Brain pericyte (primary cell): ENCODE results near the gene CCDC177.

ENCODE experiments used
- DNase-seq: peaks from one replicate; pipeline ENCODE4 v3.0.0-alpha.2; 2012; ENCODE audit warnings: low read depth, low spot score

CCDC177 gene

DNA sequence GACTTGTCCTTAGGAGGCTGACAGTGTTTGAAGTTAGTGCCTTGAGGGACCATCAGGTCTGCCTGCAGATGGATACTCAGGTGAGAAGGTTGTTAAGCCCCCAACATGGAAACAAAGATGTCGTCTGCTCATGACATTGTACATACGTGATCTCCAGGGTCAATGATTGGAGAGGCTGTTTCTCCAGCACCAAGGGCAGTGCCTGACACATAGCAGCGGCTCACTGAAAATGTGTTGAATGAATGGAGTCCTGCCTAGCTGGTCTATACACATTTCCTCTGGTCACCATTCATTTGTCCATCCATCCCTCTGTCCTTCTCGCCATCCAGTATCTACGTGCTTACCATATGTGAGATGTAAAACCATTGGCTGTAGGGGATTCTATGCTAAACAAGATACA, 7.1 kb downstream of the CCDC177 start:
- DNase-seq = no peak

GRCh38 chr14:69561893-69562292, 12.8 kb downstream of the CCDC177 start:
- no peak for DNase-seq

DNA sequence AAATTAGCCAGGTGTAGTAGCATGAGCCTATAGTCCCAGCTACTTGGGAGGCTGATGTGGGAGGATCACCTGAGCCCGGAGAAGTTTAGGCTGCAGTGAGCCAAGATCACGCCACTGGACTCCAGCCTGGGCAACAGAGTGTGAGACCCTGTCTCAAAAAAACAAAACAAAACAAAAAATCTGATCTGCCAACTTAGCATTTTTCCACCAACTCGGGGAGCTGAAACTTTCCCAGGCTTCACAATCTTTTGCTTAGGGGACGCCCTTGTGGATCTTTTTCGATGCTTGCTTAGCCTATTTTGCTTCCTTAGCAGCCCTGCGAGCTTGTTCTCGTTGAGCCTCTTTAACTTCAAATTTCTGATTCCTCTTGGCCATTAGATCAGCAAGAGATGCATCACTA, 13.8 kb downstream of the CCDC177 start:
- DNase-seq = no peak

DNA sequence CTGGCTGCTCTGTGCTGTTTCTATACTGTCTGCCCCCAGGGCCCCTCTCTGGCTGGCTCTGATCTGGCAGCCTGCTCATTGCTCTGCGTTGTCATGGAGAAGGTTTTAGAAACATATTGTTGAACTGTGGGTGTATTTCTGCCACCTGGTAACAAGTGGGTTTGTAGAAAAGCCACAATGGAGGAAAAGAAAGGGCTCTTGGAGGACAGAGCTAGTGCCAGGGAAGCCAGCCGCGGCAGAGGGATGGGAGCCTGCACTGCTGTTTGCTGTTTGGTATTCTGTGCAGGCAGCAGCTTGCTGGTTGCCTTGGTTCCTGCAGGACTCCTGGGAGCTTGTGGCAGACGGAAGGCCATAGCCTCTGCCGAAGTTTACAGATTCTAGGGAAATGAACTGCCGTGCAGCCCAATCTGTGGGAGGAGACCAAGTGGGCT, 15.1 kb downstream of the CCDC177 start:
- no peak for DNase-seq

DNA sequence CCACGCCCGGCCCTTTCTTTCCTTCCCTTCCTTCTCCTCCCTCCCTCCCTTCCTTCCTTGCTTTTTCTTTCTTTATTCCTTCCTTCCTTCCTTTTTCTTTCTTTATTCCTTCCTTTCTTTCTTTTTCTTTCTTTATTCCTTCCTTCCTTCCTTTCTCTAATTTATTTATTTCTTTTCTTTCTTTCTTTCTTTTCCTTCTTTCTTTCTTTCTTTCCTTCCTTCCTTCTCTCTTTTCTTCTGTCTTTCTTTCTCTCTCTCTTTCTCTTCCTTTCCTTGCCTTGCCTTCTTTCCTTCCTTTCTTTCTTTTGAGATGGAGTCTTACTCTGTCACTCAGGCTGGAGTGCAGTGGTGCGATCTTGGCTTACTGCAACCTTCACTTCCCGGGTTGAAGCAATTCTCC, 15.9 kb downstream of the CCDC177 start:
- DNase-seq = no peak

GRCh38 chr14:69554500-69554899, 20.2 kb downstream of the CCDC177 start:
- no peak for DNase-seq

DNA sequence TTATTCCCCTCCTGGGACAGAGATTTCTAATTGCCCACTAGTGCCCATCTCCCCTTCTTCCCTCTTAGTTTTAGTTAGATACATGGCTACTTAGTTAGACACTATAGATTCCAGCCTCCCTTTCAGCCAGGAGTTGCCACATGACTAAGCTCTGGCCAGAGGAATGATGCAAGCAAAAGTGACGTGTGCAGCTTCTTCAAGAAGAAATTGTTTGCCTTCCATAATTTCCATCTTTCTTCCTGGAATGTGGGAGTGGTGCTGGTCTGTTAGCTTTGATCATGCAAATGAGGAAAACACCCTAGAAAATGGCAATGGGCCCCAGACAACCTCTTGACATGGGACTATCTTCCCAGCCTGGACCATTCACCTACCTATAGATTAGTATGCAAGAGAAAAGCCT, 21.4 kb downstream of the CCDC177 start:
- no peak for DNase-seq

- DNase-seq = no peak
Observed at GRCh38 chr14:69551511-69551910, 23.2 kb downstream of the CCDC177 start.

GRCh38 chr14:69548566-69548965, 26.1 kb downstream of the CCDC177 start:
- no peak for DNase-seq

- no peak for DNase-seq
Observed at GRCh38 chr14:69547701-69548348, 26.8 kb downstream of the CCDC177 start.

DNA sequence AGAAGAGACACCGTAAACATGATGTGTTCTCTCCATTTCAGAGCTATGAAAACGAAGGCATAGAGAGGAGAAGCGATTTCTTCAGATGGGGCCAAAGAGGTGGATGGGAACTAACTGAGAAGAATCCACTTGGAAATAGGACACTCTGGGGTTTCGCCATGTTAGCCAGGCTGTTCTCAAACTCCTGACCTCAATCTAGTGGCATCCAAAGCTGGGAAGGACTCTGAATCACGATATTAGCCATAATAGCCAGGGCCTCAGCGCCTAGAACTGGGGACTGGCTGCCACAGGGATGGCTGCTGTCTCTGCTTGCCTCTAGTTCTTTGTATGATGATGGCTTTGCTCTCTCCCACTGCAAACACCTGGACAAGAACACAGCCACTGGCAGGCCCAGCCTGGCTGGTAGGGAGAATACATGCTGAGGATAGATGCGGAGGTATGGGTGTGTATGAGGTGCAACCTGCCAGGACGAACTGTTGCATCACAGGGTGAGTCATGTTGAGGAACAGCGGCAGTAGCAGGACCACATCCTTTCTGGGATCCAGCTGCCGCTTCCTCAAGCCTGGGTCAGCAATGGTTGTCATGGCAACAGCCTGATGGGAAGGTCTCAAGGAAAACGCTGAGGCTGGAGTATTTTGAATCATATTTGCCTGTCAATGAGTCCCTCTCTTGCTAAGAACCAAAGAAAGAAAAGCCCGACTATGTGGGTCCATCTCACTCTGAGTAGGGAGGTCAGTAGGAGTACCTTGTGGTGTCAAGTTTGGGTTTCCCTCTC, 31.1 kb downstream of the CCDC177 start:
- no peak for DNase-seq

GRCh38 chr14:69542311-69542710, 32.4 kb downstream of the CCDC177 start:
- no peak for DNase-seq

DNA sequence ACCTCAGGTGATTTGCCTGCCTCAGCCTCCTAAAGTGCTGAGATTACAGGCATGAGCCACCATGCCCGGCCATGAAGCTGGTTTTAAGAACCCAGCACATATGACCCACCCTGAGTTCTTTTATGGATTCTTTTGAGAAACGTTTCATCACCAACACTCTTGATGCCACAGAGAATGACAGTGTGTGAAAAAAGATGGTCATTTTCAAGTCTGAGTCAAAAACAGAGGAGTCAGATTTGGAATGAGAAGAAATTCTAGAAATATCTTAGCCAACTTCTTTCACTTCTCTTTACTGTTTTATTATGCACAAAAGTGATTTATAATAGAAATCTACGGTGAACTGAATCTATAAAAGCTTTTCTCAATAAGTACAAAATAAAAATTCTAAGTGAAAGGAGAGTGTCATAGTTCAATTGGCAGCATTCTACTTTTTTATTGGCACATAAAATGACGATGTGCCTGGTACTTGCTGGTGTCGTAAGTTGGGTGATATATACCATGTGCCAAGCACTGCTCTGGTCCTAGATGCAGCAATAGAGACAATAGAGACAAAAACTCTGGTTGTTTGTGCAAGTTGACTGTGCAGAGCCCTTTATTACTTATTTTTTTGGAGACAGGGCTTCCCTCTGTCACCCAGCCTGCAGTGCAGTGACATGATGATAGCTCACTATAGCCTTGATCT, 33.9 kb downstream of the CCDC177 start:
- no peak for DNase-seq

GRCh38 chr14:69539631-69540410, 34.9 kb downstream of the CCDC177 start:
- DNase-seq = no peak

DNA sequence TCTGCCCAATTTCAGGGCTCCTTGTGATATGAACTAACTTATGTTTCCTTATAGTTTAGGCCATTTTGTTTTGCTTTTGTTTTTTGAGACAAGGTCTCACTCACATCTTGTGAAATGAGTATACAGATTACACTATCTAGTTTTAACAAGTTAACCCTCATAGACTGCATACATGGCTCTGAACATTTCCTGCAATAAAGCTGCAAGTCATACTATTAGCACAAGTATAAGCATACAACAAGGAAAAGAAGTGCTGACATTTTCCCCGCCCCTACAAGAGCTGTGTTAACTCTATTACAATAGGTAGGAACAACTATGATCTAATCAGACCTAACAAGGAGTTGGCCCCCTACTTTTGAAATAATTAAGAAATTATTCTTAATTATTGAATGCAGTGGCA, 35.9 kb downstream of the CCDC177 start:
- DNase-seq = no peak

- no peak for DNase-seq
Observed at GRCh38 chr14:69537900-69538299, 36.8 kb downstream of the CCDC177 start.

DNA sequence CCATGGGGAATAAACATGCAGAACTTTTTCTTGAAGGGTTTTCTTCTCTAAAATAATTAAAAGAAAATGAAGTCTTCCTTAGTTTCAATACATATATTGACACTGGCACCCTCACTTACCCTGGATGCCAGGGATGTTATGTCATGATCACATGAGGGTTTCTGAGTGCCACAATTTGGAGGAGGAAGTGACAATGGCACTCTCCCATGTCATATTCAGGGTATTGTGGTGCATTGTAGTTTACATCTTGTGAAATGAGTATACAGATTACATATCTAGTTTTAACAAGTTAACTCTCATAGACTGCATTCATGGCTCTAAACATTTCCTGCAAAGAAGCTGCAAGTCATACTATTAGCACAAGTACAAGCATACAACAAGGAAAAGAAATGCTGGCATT, 37.7 kb downstream of the CCDC177 start:
- no peak for DNase-seq

DNA sequence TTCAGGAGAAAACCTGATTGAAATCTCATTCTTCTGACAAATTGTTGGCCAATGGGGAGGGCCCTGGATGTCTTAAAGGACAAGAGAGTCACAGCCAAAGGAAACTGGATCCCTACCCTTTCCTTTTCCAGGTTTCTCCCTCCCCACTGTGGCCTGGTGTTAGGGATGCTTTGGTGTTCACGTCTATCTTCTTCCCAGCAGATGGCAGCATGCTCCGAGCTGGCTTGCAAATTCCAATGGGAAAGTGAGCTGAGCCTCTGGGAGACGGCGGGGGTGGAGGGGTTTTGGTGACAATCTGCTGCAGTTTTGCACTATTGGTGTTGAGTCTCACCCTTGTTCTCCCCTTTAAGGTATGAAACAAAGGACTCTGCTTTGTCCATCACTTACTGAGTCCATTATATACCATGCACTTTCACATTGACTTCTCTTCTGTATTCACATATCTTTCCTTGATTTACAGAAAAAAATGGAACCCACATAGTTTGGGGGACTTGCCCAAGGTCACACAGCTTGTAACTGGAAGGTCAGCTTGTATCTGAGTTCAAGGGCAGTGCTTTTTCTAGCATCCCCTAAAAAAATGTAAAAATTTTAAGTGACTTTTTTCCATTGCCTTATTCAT, 39.3 kb downstream of the CCDC177 start:
- DNase-seq = no peak

DNA sequence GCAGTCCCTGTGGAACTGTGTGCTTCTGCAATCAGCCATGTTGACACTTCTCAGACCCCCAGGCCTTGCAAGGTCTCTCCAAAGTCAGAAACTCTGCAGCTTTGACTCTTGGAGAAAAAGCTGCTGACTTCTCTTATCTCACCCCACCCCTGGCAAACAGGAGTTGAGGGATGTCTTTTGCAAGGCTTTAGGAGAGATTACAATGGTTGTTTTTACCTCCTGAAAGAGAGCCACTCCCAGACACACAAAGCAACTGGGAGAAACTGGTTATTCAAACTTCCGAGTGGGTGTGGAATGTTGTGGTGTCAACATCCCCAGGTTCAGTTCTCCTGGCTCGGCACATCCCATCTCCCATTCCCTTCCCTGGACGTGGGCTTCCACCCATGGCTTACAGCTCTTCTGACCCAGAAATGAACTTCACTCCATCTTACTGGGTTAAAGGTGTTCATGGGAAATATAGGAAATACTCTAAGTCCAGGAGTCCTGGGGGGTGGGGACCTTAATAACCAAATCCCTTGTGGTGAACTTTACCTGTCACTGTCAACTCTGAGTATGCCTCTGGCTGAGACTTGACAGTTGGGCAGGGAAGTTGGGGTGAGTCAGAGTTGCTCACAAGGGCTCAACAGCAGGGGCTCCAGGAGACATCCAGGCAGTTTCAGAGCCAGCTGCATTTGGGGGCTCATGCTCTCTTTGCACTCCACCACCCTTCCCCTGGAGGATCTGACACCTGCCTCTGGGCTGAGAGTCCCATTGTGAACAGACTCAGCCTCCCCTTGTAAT, 41.9 kb downstream of the CCDC177 start:
- DNase-seq = no peak

GRCh38 chr14:69531135-69531534, 43.5 kb downstream of the CCDC177 start:
- DNase-seq = no peak

DNA sequence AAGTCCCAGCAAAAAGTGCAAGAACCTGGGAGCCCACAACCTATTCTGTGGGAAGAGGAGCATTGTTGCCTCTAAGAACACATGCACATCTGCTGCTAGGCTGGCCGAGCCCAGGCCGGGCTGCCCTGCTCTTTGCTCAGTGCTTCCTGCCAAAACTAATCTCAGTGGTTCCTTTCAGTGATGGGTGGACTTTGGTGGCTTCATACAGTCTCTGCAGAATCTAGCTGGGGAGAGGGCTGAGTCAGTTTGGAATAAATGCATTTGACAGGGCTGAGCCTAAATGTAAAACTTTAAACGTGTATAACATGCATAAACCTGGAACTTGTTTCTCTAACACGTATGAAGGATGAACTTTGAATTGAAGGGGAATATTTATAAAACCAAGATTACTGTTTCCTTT, 44.6 kb downstream of the CCDC177 start:
- no peak for DNase-seq
